PC-3 (cell line): ENCODE measurements around the gene LCA5L.

ENCODE experiments used
- EZH2 ChIP-seq: fragments of 300-600 bp; sonication (generic); IDR thresholded peaks from one replicate; pipeline ENCODE4 v1.6.1; 2017; ENCODE audit warnings: antibody characterized with exemption, mild to moderate bottlenecking, low read length; ENCODE audit not compliant: unreplicated experiment
- TF ChIP-seq, protein P1 (sequence below): fragments of 300-600 bp; sonication (generic); conservative IDR thresholded peaks from 2 replicates; pipeline ENCODE4 v1.5.1; 2017; ENCODE audit warnings: antibody characterized with exemption, low read depth, mild to moderate bottlenecking, low read length

DNA sequence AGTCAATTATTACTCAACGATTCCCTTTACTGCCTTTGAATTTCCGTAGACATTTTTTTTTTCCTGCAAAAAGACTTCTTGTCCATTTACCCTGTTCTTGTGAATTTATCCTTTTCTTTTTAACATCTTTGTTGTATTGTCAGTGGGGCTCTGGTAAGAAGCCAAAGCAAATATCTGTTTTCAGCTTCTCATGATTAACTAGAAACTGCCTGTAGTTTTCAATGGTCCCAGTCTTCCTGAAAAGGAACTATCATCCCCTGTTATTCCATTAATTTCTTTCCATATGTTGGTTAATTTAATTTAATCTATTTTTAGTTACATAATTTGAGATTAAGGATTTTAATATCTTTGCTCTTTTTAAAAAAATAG, 34.2 kb upstream of the LCA5L start:
- TF ChIP-seq, protein P1, sequence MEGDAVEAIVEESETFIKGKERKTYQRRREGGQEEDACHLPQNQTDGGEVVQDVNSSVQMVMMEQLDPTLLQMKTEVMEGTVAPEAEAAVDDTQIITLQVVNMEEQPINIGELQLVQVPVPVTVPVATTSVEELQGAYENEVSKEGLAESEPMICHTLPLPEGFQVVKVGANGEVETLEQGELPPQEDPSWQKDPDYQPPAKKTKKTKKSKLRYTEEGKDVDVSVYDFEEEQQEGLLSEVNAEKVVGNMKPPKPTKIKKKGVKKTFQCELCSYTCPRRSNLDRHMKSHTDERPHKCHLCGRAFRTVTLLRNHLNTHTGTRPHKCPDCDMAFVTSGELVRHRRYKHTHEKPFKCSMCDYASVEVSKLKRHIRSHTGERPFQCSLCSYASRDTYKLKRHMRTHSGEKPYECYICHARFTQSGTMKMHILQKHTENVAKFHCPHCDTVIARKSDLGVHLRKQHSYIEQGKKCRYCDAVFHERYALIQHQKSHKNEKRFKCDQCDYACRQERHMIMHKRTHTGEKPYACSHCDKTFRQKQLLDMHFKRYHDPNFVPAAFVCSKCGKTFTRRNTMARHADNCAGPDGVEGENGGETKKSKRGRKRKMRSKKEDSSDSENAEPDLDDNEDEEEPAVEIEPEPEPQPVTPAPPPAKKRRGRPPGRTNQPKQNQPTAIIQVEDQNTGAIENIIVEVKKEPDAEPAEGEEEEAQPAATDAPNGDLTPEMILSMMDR: no peak
- no peak for TF ChIP-seq EZH2
